Measurements from ENCODE around the gene RPL22.

Gene RPL22

DNA sequence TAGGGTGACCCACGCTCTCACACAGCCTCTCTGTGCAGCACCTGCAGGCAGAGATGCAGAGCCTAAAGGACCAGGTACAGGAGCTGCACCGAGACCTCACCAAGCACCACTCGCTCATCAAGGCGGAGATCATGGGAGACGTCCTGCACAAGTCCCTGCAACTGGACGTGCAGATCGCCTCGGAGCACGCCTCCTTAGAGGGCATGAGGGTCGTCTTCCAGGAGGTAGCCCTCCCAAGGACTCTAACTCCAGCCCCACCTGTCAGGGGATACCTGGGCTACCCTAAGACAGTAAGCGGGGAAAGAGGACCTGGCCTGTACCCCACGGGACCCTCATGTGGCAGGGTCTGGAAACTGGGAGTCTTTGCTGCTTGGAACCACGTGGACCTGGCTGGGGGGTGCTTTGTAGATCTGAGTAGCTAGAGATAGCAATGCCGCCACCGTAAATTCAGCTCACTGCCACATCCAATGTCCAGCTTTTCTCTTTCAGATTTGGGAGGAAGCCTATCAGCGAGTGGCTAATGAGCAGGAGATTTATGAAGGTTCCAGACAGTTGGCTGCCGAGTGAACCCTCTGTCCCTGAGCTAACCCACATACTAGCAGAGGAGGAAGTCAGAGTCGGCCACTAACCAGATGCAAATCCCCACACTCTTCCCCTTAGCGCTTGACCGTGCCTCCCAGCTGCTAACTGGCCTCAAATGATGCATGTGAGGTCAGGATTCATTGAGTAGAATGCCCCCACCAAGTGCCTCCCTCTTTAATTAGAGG, 13.0 kb upstream of the RPL22 start:
- no peak overlapping the region for H3K27ac Mint-ChIP-seq
- H3K36me3 Mint-ChIP-seq (ENCODE audit: low read depth), result peaks cover 2% of the 10 kb centered on the region
- no peaks in the 10 kb centered on the region for H3K9me3 Mint-ChIP-seq
- peaks cover 7% of the 10 kb centered on the region for H3K4me1 Mint-ChIP-seq (ENCODE audit: low read depth)
- H3K4me3 Mint-ChIP-seq, result no peak overlapping the region
- no peak for DNase-seq
- H3K27me3 Mint-ChIP-seq, result peaks cover 32% of the 10 kb centered on the region

DNA sequence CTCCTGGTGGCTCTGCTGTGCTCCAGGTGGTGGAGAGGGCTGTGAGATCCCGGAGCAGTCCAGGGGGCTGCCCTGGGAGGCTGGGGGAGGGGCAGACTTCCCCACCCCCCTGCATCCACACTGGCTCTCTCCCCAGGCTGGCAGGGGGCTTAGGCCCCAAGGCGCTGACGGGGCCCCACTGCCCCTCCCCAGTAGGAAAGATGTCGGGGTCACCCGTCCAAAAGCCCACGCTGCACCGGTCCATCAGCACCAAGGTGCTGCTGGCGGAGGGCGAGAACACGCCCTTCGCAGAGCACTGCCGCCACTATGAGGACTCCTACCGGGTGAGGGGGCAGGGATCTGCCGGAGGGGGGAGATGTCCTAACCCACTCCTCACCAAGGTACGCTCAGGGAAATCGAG, 12.3 kb upstream of the RPL22 start:
- Mint-ChIP-seq H3K4me1 (ENCODE audit: low read depth) (peaks cover 10% of the 10 kb centered on the region), H3K36me3 (ENCODE audit: low read depth) (peaks cover 2% of the 10 kb centered on the region), H3K4me3 (no peak overlapping the region), H3K9me3 (no peaks in the 10 kb centered on the region), H3K27ac (no peak overlapping the region), H3K27me3 (peaks cover 35% of the 10 kb centered on the region)
- DNase-seq, result no peak

DNA sequence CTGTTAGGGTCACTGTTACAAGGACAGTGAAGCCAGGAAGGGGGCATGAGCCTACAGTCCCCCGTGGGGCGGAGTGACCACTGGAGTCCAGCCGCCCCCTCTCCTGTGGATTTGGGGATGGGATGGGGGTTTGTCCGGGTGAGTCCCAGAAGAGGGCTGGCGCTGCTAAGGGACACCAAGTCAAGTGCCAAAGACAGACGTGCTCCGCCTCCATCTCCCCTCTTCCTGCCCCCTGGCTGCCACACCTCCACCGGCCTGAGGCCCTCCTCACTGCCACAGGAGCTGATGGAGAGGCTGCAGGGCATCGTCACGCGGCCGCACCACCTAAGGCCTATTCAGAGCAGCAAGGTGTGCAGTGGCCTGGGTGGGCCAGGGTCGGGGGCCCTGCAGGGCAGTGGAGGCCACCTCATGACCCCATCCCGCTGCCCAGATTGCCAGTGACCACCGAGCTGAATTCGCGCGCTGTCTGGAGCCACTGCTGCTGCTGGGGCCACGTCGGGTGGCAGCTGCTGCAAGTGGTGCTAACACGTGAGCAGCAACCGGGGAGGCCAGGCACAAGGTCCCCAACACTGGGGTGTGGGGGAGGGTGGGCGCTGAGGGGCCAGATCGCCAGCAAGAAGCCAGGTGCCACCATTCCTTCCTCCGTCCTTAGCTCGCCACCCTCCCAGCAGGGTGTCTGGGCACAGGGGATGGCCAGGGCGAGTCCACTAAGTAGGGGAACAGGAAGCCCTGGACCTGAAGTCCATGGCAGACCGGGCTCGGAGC, 11.4 kb upstream of the RPL22 start:
- peaks cover 10% of the 10 kb centered on the region for H3K4me1 Mint-ChIP-seq (ENCODE audit: low read depth)
- peaks cover 2% of the 10 kb centered on the region for H3K36me3 Mint-ChIP-seq (ENCODE audit: low read depth)
- H3K27ac Mint-ChIP-seq, result no peak overlapping the region
- H3K4me3 Mint-ChIP-seq, result no peak overlapping the region
- H3K9me3 Mint-ChIP-seq, result no peaks in the 10 kb centered on the region
- H3K27me3 Mint-ChIP-seq, result peaks cover 33% of the 10 kb centered on the region
- no peak for DNase-seq

GRCh38 chr1:6209661-6210580, 10.5 kb upstream of the RPL22 start:
- H3K27ac Mint-ChIP-seq, result no peak overlapping the region
- peak overlapping the region; percentile 41 for H3K4me3 Mint-ChIP-seq
- DNase-seq, result peak; percentile 48
- peaks cover 12% of the 10 kb centered on the region for H3K4me1 Mint-ChIP-seq (ENCODE audit: low read depth)
- H3K27me3 Mint-ChIP-seq, result peaks cover 27% of the 10 kb centered on the region
- H3K36me3 Mint-ChIP-seq (ENCODE audit: low read depth), result peaks cover 2% of the 10 kb centered on the region
- no peaks in the 10 kb centered on the region for H3K9me3 Mint-ChIP-seq

DNA sequence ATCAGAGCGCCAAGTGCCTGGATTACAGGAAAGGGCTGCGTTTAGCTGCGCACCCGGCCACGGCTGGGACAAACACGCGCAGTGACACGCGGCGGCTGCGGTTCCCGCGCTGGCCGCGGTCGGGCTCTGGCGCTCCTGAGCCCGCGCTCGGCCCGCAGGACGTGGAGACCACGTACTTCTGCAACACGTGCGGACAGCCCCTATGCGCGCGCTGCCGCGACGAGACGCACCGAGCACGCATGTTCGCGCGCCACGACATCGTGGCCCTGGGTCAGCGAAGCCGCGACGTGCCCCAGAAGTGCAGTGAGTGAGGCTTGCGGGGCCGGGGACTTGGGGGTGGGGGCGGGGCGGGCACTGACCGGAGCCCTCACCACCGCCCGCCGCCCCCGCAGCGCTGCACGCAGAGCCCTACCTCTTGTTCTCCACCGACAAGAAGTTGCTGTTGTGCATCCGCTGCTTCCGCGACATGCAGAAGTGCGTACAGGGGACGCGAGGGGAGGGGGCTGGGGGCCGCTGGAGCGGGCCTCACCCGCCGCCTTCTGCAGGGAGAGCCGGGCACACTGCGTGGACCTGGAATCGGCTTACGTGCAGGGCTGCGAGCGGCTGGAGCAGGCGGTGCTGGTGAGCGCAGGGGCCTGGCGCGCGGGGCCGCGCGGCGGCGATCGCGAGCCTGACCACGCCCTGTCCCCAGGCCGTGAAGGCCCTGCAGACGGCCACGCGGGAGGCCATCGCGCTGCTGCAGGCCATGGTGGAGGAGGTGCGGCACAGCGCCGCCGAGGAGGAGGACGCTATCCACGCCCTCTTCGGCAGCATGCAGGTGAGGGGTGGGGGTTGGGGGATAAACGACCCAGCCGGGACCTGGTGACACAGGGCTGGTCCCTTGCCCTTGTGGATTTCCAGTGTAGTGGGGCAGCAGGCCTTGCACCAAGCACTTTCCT, 9.6 kb upstream of the RPL22 start:
- DNase-seq, result peak; percentile 56

DNA sequence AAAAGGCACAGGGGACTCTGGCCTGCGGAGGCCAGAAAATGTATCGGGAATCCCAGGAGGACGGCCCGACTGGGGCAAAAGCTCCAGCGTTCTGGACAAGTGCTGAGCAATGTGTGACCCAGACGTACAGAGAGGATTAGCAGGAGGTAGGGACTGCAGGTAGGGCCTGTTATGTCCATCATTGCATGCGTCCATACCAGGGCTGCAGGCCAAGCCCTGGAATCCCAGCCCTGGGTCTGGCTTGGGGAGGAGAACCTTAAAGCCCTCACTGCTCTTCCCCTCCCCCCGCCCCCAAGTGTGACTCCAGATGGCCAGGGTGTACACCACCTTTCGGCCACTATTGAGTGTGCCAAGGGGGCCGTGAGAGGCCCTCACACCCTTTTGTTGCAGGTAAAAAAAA, 8.5 kb upstream of the RPL22 start:
- Mint-ChIP-seq H3K4me1 (ENCODE audit: low read depth) (peaks cover 16% of the 10 kb centered on the region), H3K27ac (no peak overlapping the region), H3K4me3 (peak overlapping the region; percentile 10), H3K27me3 (peaks cover 29% of the 10 kb centered on the region), H3K36me3 (ENCODE audit: low read depth) (no peaks in the 10 kb centered on the region), H3K9me3 (no peaks in the 10 kb centered on the region)
- no peak for DNase-seq

More for the DNA sequence above, 9.6 kb upstream of the RPL22 start:
- no peak overlapping the region for H3K27ac Mint-ChIP-seq
- H3K4me3 Mint-ChIP-seq, result peak overlapping the region; percentile 41
- H3K9me3 Mint-ChIP-seq, result no peaks in the 10 kb centered on the region
- H3K27me3 Mint-ChIP-seq, result peaks cover 29% of the 10 kb centered on the region
- H3K36me3 Mint-ChIP-seq (ENCODE audit: low read depth), result peaks cover 2% of the 10 kb centered on the region
- peaks cover 16% of the 10 kb centered on the region for H3K4me1 Mint-ChIP-seq (ENCODE audit: low read depth)

DNA sequence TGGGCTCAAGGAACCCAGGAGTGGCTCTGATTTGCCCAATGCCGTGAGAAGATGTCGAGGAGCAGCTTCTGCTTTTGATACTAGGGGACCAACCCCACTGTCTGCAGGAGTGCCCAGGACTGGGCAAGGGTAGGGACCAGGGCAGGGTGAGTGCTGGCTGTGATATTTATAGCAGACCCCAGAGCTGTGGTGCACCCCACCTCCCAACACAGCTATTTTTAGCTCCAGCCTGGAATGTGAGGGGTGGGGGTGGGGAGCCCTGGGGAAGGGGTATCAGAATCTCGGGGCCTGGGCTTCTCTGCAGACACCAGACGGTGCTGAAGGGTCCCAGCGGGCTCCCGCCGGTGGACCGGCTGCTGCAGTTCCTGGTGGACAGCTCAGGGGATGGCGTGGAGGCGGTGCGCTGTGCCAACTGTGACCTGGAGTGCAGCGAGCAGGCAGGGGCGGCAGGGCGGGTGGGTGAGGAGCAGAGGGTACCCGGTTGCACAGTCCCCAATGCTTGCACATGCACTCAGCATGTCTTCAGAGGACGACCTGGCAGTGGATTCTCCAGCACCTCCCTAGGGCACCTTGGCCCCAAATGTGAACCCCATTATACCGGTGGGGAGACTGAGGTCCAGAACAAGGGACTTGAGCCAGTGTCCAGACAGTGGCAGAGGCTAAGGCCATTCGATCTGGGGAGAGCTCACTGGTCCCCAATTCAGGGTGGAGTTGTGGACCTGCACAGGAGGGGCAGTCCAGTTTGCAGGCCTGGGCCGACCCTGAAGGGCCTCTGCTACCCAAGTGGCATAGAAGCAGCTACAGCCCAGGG, 7.9 kb upstream of the RPL22 start:
- H3K4me1 Mint-ChIP-seq (ENCODE audit: low read depth), result peaks cover 16% of the 10 kb centered on the region
- H3K36me3 Mint-ChIP-seq (ENCODE audit: low read depth), result no peaks in the 10 kb centered on the region
- no peak for DNase-seq
- H3K27me3 Mint-ChIP-seq, result peaks cover 29% of the 10 kb centered on the region
- H3K9me3 Mint-ChIP-seq, result no peaks in the 10 kb centered on the region
- peak overlapping the region; percentile 77 for H3K4me3 Mint-ChIP-seq
- no peak overlapping the region for H3K27ac Mint-ChIP-seq

GRCh38 chr1:6206520-6206855, 7.1 kb upstream of the RPL22 start:
- peaks cover 16% of the 10 kb centered on the region for H3K4me1 Mint-ChIP-seq (ENCODE audit: low read depth)
- no peaks in the 10 kb centered on the region for H3K9me3 Mint-ChIP-seq
- DNase-seq, result no peak
- H3K27ac Mint-ChIP-seq, result no peak overlapping the region
- no peaks in the 10 kb centered on the region for H3K36me3 Mint-ChIP-seq (ENCODE audit: low read depth)
- peaks cover 29% of the 10 kb centered on the region for H3K27me3 Mint-ChIP-seq
- H3K4me3 Mint-ChIP-seq, result peak overlapping the region; percentile 77

DNA sequence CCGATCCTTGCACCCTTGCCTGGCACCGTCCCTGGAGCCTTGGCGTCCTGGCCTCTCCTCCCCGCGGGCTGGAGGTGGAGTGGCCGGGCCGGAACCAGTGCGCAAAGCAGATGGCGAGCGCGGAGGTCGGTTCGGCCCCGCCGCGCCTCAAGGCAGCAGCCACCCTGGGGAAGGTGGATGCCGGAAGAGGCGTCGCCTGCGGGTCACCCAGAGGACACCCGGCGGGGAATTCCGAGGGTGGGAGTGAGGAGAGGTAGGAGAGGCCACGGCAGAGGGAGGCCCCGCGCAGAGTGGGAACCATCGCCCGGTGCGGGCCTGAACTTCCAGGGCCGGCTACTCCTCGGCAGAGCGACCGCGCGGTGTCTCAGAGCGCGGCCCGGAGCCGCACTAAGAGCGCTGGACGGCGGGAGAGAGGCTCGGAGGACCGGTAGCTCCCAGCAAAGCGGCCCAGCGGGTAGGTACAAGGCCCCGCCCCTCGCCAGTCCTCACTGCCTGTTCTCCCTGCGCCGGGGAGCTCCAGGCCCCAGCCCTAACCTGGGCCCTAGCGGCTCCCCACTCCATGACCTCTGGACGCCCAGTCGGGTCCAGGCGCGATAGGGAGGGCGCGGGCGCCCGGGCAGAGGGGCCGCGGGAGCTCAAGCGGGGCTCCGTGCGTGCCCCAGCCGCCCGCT, 6.6 kb upstream of the RPL22 start, which contains the start of gene RNF207:
Gene RNF207, plus strand, starts transcription at position 271 of the 671 bp plus-strand sequence. CDS start 417 bp downstream, outside the sequence.
- Mint-ChIP-seq H3K27me3 (peaks cover 29% of the 10 kb centered on the region), H3K4me1 (ENCODE audit: low read depth) (peaks cover 16% of the 10 kb centered on the region), H3K4me3 (peak within 1 kb of the TSS; percentile 77), H3K27ac (peak within 1 kb of the TSS; percentile 18), H3K9me3 (no peaks in the 10 kb centered on the region), H3K36me3 (ENCODE audit: low read depth) (no peaks in the 10 kb centered on the region)
- DNase-seq, result peak; percentile 83

GRCh38 chr1:6202256-6202655, 2.9 kb upstream of the RPL22 start:
- H3K36me3 Mint-ChIP-seq (ENCODE audit: low read depth), result peaks cover 22% of the 10 kb centered on the region
- peaks cover 8% of the 10 kb centered on the region for H3K27me3 Mint-ChIP-seq
- no peak for DNase-seq
- H3K9me3 Mint-ChIP-seq, result no peaks in the 10 kb centered on the region
- no peak overlapping the region for H3K4me3 Mint-ChIP-seq
- H3K27ac Mint-ChIP-seq, result no peak overlapping the region
- H3K4me1 Mint-ChIP-seq (ENCODE audit: low read depth), result peaks cover 34% of the 10 kb centered on the region

- Mint-ChIP-seq H3K27me3 (peaks cover 2% of the 10 kb centered on the region), H3K4me1 (ENCODE audit: low read depth) (peaks cover 47% of the 10 kb centered on the region), H3K4me3 (peak overlapping the region; percentile 91), H3K27ac (peak overlapping the region; percentile 95), H3K9me3 (no peaks in the 10 kb centered on the region), H3K36me3 (ENCODE audit: low read depth) (peaks cover 39% of the 10 kb centered on the region)
- DNase-seq, result no peak
These were observed 904 bp upstream of the RPL22 start for GRCh38 chr1:6200188-6200809.

- Mint-ChIP-seq H3K4me1 (ENCODE audit: low read depth) (peaks cover 43% of the 10 kb centered on the region), H3K27ac (peak overlapping the region; percentile 95)
These were observed 623 bp downstream of the RPL22 start for GRCh38 chr1:6198646-6199297.

More at GRCh38 chr1:6198646-6199297, 623 bp downstream of the RPL22 start:
- Mint-ChIP-seq H3K9me3 (no peaks in the 10 kb centered on the region), H3K27me3 (no peaks in the 10 kb centered on the region), H3K36me3 (ENCODE audit: low read depth) (peaks cover 54% of the 10 kb centered on the region), H3K4me3 (peak overlapping the region; percentile 91)
- no peak for DNase-seq

Measured in activated T-cell treated with anti-CD3 and anti-CD28 coated beads, Interleukin-2, amount 50 U/mL, for 24 hours (primary cell).